NCI-H524 (cell line): ENCODE measurements around the gene KAT2A.

Source experiments
- DNase-seq, 2 experiments: peaks; one replicate each; lab custom pipeline; 2025; lab: John Stamatoyannopoulos, UW

Gene KAT2A

GRCh38 chr17:42094375-42095069 is 26.6 kb downstream of the KAT2A start:
- no peak for DNase-seq

- DNase-seq = no peak
Observed at GRCh38 chr17:42092939-42093338, 28.2 kb downstream of the KAT2A start.

DNA sequence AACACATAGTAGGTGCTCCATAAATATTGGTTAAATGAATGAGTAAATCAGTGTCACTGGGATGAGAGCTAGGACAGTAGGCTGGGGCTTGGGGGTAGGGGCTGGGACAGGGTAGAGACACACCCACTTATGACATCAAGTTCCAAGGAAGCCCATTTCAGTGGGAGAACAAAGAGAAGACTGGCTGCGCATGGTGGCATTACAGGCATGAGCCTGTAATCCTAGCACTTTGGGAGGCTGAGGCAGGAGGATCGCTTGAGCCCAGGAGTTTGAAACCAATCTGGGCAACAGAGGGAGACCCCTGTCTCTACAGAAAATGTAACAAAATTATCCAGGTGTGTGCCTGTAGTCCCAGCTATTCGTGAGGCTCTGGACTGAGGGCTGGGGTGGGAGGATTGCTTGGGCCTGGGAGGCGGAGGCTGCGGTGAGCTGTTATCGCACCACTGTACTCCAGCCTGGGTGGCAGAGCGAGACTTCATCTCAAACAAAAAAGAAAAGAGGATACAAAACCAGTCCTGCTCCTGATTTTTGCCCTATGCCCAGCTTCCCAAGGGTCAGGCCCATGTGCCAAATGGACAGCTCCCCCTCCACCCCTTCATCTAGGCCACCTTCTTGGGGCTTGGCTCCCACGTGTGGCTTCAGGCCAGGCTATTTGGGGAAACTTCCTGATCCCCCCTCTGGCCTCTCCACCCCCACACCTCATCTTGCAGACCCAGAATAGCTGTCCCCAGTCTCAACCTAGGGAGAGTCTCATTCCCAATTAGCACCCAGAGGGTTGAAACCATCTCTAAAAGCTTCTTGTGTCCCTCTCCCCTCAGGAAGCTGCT is 30.0 kb downstream of the KAT2A start:
- no peak for DNase-seq

- DNase-seq = no peak
Observed at GRCh38 chr17:42088736-42089135, 32.4 kb downstream of the KAT2A start.

- DNase-seq = no peak
Observed at GRCh38 chr17:42087736-42088705, 33.1 kb downstream of the KAT2A start.

GRCh38 chr17:42087042-42087701 is 34.0 kb downstream of the KAT2A start:
- DNase-seq = no peak

GRCh38 chr17:42081516-42082129 is 39.5 kb downstream of the KAT2A start:
- no peak for DNase-seq

DNA sequence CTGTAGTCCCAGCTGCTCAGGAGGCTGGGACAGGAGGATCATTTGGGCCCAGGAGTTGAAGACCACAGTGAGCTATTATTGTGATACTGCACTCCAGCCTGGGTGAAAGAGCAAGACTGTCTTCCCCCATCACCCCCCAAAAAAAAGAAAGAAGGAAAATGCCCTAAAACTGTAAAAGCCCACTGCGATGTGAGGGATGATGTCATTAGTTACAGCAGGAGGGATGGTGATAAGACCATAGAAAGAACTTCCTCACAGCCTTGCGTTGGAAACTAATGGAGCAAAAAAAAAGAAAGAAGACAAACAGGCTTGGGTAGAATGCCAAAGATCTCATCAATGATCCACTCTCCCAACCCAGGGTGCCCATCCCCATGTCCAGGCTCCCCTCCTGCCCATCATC is 41.6 kb downstream of the KAT2A start:
- no peak for DNase-seq

GRCh38 chr17:42078396-42079043 is 42.6 kb downstream of the KAT2A start:
- DNase-seq = no peak

- DNase-seq = no peak
Observed at GRCh38 chr17:42077755-42078154, 43.4 kb downstream of the KAT2A start.

DNA sequence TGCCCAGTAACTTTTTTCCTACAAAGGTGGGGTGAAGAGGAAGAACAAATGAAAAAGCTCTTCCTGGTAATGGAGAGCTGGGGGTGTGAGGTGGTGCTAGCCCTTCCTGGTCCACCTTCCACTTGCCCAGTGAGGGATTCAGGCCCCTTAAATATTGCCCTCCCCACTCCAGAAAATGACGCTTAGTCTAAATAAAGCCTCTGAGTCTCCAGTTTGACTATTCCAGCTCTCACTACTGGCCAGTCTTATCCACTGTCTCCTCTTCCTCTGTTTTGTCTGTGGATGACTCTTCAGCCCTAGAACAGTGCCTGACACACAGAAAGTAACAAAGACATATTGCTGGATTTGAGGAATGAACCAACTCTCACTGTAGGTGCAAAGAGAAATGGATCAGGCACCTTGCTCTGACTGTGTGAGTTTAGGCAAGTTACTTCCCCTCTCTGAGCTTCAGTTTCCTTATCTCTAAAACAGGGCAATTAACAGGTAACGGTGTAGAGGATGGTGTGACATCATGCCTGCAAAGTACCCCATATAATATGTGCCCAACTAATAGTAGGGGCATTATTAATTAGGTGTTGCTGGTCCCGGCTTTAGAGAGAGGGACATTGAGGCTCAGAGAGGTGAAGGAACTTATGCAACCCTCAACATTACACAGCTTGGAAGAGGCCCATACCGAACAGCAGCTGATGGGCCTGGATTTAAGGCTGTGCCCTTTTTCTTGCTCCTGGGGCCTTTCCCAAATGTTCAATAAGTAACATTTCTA is 44.2 kb downstream of the KAT2A start:
- DNase-seq = no peak

- DNase-seq = no peak
Observed at GRCh38 chr17:42075789-42076188, 45.4 kb downstream of the KAT2A start.

GRCh38 chr17:42072323-42073187 is 48.6 kb downstream of the KAT2A start:
- peak in 1 of 2 experiments; percentile 7 for DNase-seq

DNA sequence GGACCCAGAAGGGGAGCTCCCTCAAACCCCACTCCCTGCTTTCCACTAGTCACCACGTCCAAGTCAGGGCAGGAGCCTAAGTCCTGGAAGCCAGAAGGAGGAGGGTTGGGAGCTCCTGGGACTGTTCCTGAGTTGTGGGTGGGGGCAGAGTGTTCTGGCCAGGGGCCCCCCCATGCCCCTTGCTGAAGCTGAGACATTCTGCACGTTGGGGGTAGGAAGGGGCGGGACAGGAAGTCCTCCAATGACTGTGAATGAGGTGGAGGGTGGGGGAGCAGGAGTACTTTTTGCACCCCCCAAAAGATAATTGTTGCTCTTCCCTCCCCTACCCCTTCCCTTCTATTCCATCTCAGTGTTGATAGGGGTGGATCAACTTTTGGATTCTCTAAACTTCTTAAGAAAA is 49.4 kb downstream of the KAT2A start:
- DNase-seq = no peak

DNA sequence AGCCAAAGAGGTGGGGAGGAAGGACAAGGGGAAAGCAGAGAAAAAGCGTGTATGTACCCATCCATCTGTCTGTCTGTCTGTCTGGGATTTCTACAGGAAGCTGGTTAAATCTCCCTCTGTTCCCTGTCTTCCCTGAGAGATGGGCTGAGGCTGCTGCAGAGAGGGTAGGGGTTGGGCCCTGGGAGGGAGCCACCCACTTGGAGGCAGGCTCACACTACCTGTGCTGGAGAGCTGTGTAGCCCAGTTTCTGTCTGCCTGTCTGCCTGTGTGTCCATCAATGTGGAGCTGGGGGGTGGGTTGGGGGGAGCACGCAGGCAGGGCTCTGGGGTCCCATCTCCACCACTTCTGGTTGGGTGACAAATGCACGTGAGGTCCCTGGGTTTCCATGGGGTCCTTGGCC is 52.2 kb downstream of the KAT2A start:
- no peak for DNase-seq

GRCh38 chr17:42067371-42068091 is 53.6 kb downstream of the KAT2A start:
- peak; percentile 42 to 74 for DNase-seq

DNA sequence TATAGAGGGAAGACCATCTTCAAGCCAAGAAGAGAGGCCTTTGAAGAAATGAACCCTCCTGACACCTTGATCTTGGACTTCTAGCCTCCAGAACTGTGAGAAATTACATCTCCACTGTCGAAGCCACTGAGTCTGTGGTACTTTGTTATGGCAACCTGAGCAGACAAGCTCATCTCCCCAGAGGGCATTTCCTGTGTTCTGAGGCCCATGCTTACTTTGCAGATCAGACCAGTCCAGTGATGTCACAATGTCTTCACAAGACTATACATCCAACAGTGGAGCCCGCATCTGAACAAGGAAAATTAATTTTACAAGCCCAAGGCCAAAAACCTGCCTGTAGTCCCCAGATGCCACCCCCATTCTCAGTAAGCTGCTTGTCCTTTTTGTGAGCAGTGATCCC is 56.0 kb downstream of the KAT2A start:
- no peak for DNase-seq
